Right lobe of liver (tissue), 6 donors: ENCODE measurements around the gene SLC43A3. TPM values are rescaled to one million over a fixed set of nuclear protein-coding genes. Genes with fewer than 3 reads are reported as not detected.

ENCODE experiments used
- ATAC-seq, 4 donors: fragments of 200-7000 bp; cut with Tn5 transposase; one replicate each; pipeline ENCODE4 v1.9.1; 2020; ENCODE audit warnings: mild to moderate bottlenecking in 4 of 4, moderate library complexity in 4 of 4
- DNase-seq, 3 donors: peaks; one replicate each; pipeline ENCODE4 v3.0.0-alpha.2; 2020
- H3K27ac ChIP-seq, 3 donors: fragments of 200-600 bp; one replicate each; pipeline ENCODE4 v1.8.0; 2022
- H3K27me3 ChIP-seq, 2 donors: fragments of 200-600 bp; one replicate each; pipeline ENCODE4 v1.8.0; 2022
- H3K36me3 ChIP-seq, 4 donors: fragments of 200-600 bp; sonication (generic) in 1 of 4; one replicate each; pipeline versions ENCODE4 v1.5.1 to v1.8.0; 2017 to 2022; ENCODE audit warnings: control low read depth in 1 of 4
- H3K4me1 ChIP-seq, 4 donors: fragments of 200-600 bp; sonication (generic) in 1 of 4; one replicate each; pipeline versions ENCODE4 v1.5.1 to v1.8.0; 2017 to 2022; ENCODE audit warnings: control low read depth in 1 of 4
- H3K4me3 ChIP-seq, 3 donors: fragments of 200-600 bp; one replicate each; pipeline ENCODE4 v1.8.0; 2022
- H3K9me3 ChIP-seq, 4 donors: fragments of 200-600 bp; sonication (generic) in 1 of 4; one replicate each; pipeline versions ENCODE4 v1.5.1 to v1.8.0; 2017 to 2022; ENCODE audit warnings: control low read depth in 1 of 4
- POLR2A ChIP-seq: fragments of 450-650 bp; IDR thresholded peaks from one replicate; pipeline ENCODE4 v1.6.1; 2017; ENCODE audit warnings: antibody characterized with exemption, mild to moderate bottlenecking
- WGBS: methylation state at CpG from one replicate; pipeline ENCODE4 v1.1.6; 2018; ENCODE audit warnings: low coverage, low lambda C conversion rate; ENCODE audit not compliant: insufficient coverage; ENCODE audit errors: missing lambda C conversion rate; 5-methylcytosine and 5-hydroxymethylcytosine counted together
- intact Hi-C, 2 donors: fragments of 100-400 bp; cut with DNase I; formaldehyde crosslinking; loops; one replicate each; pipeline versions ENCODE4 v1.11.2 to v1.14.1; 2022
- total RNA-seq, 6 experiments: library from RNA; depleted of rRNA in 2 of 6; stranded (reverse); fragments of >200 nt in 2 of 6; fragmentation: NEBNext Ultra II Directional in 3 of 6; extraction: Animal tissue kit (Norgen Biotek cat#: 25700) in 3 of 6; gene quantifications; one replicate each; pipeline versions ENCODE4 v1.1.0 to v1.2.4, GENCODE V29; 2016 to 2023
- TF ChIP-seq, protein P1 (sequence below), 4 donors: fragments of 200-600 bp in 3 of 4; fragments of 450-650 bp in 1 of 4; IDR thresholded peaks; one replicate each; pipeline versions ENCODE4 v1.5.1 to v1.8.0; 2016 to 2022; ENCODE audit warnings: antibody characterized with exemption in 4 of 4, mild to moderate bottlenecking in 2 of 4
- donor health status: DM: no; HTN: yes; CAD: no.
- donor health status: DM: no; HTN: no; CAD: no.
- donor health status: DM: no; HTN: no; CAD: no.
- donor health status: DM: no; HTN: yes; CAD: no.
- donor health status: DM: no; HTN: yes; CAD: no.

The SLC43A3 gene
- total RNA-seq, 6 experiments from 2014 or later, result 109 to 259 (median 185) TPM

DNA sequence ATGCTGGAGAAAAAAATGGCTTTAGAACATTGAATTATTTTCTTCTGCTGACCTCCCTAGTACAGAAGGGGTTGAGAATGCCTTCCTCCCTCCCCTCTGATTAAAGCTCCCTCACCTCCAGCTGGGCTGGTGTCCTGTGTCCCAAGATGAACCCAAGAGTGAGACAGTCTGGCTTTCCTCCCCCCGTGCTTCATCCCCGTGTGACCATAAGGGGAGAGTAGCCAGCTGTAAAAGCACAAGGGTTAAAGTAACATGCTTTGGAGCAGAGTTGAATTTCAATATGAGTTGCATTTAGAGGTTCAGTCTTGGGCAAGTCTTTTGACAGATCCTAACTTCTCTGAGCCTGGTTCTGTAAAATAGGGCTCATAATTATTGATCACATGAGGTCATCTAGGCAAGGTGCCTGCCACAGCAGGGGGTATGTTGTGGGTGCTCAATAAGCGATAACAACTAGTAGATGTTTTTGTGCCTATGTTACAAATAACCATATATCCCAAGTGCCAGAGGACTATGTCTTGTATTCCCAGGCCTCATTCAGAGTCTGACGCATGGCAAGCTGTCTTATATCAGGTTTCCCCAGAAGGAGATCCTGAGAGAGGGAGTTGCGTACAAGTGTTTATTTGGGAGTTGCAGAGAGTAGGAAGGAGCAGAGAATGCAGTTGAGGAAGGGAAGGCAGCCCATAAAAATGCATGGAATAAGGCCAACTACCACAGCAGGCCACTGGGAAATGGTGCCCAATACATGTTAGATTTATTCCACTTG lies 40.6 kb downstream of the SLC43A3 start:
- intact Hi-C loops, result no loop called here
- TF ChIP-seq, protein P1, sequence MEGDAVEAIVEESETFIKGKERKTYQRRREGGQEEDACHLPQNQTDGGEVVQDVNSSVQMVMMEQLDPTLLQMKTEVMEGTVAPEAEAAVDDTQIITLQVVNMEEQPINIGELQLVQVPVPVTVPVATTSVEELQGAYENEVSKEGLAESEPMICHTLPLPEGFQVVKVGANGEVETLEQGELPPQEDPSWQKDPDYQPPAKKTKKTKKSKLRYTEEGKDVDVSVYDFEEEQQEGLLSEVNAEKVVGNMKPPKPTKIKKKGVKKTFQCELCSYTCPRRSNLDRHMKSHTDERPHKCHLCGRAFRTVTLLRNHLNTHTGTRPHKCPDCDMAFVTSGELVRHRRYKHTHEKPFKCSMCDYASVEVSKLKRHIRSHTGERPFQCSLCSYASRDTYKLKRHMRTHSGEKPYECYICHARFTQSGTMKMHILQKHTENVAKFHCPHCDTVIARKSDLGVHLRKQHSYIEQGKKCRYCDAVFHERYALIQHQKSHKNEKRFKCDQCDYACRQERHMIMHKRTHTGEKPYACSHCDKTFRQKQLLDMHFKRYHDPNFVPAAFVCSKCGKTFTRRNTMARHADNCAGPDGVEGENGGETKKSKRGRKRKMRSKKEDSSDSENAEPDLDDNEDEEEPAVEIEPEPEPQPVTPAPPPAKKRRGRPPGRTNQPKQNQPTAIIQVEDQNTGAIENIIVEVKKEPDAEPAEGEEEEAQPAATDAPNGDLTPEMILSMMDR (IDR thresholded peaks at IDR 0.05), result no peak
- no peak for TF ChIP-seq POLR2A
- Histone ChIP-seq H3K36me3 (no peaks in the 10 kb centered on the region), H3K27me3 (no peaks in the 10 kb centered on the region), H3K4me1 (no peaks in the 10 kb centered on the region), H3K27ac (no peak overlapping the region), H3K4me3 (no peak overlapping the region), H3K9me3 (no peaks in the 10 kb centered on the region)
- ATAC-seq, result no peak
- 74% methylated on average over 4 of the region's 5 CpGs for WGBS
- DNase-seq, result no peak

DNA sequence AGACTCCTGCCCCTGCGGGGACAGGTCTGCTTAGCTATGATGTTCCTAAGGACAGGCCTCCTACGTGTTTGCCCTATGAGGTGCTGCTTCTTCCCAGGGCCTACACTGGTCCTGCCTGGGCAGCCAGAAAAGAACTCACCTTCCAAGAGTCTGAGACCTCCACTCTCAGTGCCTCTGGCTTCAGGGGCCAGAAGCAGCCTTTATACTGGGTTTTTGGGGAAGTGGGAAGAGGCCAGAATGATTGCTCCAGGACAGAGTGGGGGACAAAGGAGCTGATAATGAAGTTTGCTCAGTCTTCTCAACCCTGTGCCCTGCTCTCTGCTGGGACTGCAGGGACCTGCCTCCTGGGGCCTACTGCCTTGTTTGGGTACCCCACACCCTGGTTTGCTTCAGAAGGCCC lies 45.9 kb downstream of the SLC43A3 start, which contains the start of gene PRG3:
Gene PRG3, minus strand, starts transcription at position 176 of the 400 bp plus-strand sequence. CDS start 442 bp downstream, outside the sequence.
- TF ChIP-seq, protein P1 (IDR thresholded peaks at IDR 0.05), result no peak
- no peak for TF ChIP-seq POLR2A
- H3K9me3 ChIP-seq, result no peaks in the 10 kb centered on the region
- WGBS, result 86% methylated on average over 2 of the region's 2 CpGs

DNA sequence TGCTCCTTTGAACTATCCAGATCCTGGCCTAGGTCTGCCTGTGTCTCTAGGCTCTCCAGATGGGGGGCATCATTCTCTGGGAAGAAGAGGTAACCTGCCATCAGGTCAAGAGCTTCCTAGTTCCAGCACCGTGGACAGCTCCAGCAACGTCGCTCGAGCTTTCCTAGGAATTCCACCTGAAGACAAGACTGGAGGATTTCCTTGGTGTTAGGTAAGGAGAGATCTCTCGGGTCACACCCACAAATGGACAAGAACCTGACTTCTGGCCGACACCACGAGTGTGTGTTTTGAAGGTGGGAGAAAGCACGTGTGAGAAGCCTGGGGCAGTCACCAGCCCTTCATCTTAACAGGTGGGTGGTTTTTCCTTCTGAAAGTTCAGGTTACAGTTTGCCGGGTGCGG lies 47.2 kb downstream of the SLC43A3 start:
- Histone ChIP-seq H3K27me3 (no peaks in the 10 kb centered on the region), H3K27ac (no peak overlapping the region), H3K4me1 (no peaks in the 10 kb centered on the region), H3K4me3 (no peak overlapping the region), H3K9me3 (no peaks in the 10 kb centered on the region), H3K36me3 (no peaks in the 10 kb centered on the region)
- intact Hi-C loops, result no loop called here
- no peak for TF ChIP-seq POLR2A
- TF ChIP-seq, protein P1 (IDR thresholded peaks at IDR 0.05), result no peak
- DNase-seq (no peak), ATAC-seq (no peak)
- WGBS, result 20% methylated on average over 3 of the region's 10 CpGs

More for the DNA sequence above, 45.9 kb downstream of the SLC43A3 start, which contains the start of gene PRG3:
- H3K4me3 ChIP-seq, result no peak within 1 kb of the TSS
- intact Hi-C loops, result no loop called here
- DNase-seq (no peak), ATAC-seq (no peak)
- no peaks in the 10 kb centered on the region for H3K4me1 ChIP-seq
- no peaks in the 10 kb centered on the region for H3K27me3 ChIP-seq
- H3K36me3 ChIP-seq, result no peaks in the 10 kb centered on the region
- no peak within 1 kb of the TSS for H3K27ac ChIP-seq

DNA sequence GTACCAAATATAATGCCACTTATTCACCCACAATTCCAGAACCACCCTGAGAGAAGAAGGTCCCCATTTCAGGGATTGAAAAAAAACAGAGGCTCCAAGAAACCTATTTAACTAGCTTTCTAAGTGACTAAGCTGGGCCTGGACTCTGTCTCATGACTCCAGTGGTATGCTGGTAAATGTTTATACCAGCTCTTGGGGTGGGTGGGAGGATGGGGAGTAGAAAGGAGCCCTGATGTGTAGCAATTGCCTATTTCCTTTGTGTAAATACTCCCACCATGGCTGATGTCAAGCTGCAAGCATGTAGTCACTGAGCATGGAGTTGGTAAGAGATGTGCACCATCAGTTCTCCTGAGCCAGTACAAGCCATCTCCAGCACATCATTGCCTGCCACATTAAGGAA lies 48.7 kb downstream of the SLC43A3 start:
- H3K27ac ChIP-seq, result no peak overlapping the region
- H3K36me3 ChIP-seq, result no peaks in the 10 kb centered on the region
- H3K4me1 ChIP-seq, result no peaks in the 10 kb centered on the region
- ATAC-seq (peak in 1 of 4 donors; percentile 28), DNase-seq (no peak)
- intact Hi-C loops, result no loop called here
- no peak overlapping the region for H3K4me3 ChIP-seq
- no peak for TF ChIP-seq POLR2A
- TF ChIP-seq, protein P1 (IDR thresholded peaks at IDR 0.05), result no peak
- H3K9me3 ChIP-seq, result no peaks in the 10 kb centered on the region
- no peaks in the 10 kb centered on the region for H3K27me3 ChIP-seq
